Stromal cell of bone marrow (primary cell): ENCODE data around the gene STUM.

ENCODE experiments used
- DNase-seq: peaks from one replicate; pipeline ENCODE4 v3.0.0-alpha.2; 2012; ENCODE audit warnings: low read depth

The STUM gene

DNA sequence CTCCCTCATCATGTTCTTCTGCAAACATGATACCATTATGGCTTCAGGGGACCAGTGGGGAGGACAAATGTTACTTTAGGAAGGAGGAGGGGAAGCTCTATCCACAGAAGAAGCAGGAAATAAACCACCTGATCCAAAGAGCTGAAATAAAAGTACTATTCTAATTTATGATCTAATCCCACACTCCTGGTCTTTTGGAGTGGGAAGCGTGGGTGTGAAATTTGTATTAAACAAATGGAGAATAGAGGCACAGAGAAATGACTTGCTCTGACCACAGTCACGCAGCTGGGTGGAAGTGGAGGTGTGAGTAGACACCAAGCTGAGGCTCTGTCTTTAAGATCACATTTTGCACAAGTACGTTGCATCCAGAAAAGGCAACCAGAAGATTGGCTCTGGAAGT, 14.5 kb upstream of the STUM start:
- DNase-seq = no peak

DNA sequence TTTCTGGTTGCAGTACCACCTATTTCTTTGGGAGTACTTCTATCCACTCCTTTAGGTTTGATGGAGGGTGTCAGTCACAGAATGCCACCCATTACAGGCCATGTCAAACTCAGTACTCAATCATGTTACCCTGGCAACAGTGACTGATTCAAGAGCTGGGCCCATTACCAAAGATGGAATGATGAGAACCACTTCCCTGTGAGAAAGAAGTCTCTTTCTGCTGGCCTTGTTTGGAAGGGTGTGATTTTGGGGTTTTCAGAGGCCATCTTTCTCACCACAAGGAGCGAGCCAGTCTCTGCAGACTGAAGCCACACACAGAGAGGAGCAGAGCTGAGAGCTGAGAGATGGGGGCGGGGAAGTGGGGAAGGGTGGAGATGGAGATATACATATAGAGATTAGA, 13.9 kb upstream of the STUM start:
- DNase-seq = no peak

- no peak for DNase-seq
Observed at GRCh38 chr1:226535666-226536065, 12.9 kb upstream of the STUM start.

GRCh38 chr1:226541231-226541630, 7.3 kb upstream of the STUM start:
- no peak for DNase-seq

GRCh38 chr1:226541631-226542622, 6.6 kb upstream of the STUM start:
- no peak for DNase-seq

GRCh38 chr1:226542623-226543103, 5.9 kb upstream of the STUM start:
- DNase-seq = no peak

- no peak for DNase-seq
Observed at GRCh38 chr1:226545836-226546596, 2.5 kb upstream of the STUM start.

GRCh38 chr1:226546926-226547325, 1.6 kb upstream of the STUM start:
- DNase-seq = no peak

- peak; percentile 76 for DNase-seq
Observed at GRCh38 chr1:226547754-226548191, 791 bp upstream of the STUM start.

GRCh38 chr1:226549094-226549936, 751 bp downstream of the STUM start:
- no peak for DNase-seq

DNA sequence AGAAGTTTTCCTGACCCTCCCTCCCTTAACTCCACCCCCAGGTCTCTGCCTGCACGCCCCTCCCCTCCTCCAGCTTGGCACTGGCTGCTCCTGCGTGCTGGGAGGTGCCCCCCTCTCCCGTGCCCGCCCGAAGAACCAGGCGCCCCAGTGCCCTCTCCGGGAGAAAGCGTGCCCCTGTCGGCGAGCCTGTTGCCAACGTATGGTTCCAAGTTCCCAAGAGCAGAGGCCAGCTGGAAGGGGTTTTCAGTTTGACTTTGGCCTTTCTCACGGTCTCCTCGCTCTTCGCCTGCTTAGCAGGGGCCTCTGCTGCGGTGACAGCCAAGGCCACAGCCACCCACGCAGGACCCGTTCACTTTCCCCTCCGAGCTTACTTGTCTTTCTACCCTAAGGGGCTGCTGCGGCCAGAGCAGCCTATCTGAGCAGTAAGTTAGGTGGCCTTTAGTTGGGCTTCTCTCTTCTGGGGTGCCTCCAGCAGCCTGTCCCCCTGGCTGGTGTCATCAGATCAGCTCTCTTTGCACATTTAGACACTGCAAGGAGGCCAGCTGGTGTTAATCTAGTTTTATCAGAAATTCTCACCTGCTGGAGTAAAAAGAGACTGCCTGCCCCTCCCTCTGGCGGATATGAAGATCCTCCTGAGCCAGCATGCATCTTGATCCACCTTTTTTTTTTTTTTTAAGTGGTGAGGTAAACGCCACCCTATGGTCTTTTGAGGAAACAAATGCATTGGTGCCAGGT, 1.5 kb downstream of the STUM start:
- no peak for DNase-seq

- no peak for DNase-seq
Observed at GRCh38 chr1:226550672-226551041, 2.1 kb downstream of the STUM start.

DNA sequence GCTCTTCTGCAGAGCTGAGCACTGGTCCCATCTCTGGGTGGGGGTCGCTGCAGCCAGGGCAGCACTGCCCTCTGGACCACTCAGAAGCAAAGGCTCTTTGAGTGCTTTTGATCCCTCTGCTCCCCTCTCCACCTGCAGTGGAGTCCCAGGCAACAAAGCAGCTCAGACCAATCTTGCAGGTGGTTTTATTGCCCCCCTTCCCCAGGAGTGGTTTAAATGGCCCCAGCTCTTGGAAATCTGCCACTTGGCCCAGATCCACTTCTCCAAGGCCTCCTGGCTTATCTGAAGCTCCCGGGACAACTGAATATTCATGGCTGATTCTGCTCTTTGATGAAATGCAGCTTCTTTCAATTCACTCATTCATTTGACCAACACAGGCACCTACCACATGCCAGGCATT, 2.7 kb downstream of the STUM start:
- DNase-seq = no peak

- no peak for DNase-seq
Observed at GRCh38 chr1:226552061-226552460, 3.5 kb downstream of the STUM start.

- no peak for DNase-seq
Observed at GRCh38 chr1:226553266-226553923, 4.8 kb downstream of the STUM start.

DNA sequence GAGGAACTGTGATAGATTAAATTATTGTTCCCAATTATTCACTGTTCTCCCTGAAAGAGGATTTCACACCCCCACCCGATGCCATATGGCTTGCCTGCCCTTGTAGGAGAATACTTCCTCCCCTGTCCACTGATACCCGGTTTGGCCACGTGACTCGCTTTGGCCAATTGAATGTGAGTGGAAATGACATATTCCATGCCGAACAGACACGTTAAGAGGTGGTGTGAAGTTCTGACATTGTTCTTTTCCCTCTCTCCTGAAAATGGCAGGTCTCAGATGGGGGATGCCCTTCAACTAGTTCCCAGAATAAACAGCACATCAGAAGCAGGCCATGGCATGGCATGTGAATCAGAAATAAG, 5.3 kb downstream of the STUM start:
- DNase-seq = no peak

- no peak for DNase-seq
Observed at GRCh38 chr1:226555092-226555491, 6.5 kb downstream of the STUM start.

- no peak for DNase-seq
Observed at GRCh38 chr1:226557424-226557823, 8.9 kb downstream of the STUM start.

- no peak for DNase-seq
Observed at GRCh38 chr1:226558036-226558650, 9.6 kb downstream of the STUM start.

DNA sequence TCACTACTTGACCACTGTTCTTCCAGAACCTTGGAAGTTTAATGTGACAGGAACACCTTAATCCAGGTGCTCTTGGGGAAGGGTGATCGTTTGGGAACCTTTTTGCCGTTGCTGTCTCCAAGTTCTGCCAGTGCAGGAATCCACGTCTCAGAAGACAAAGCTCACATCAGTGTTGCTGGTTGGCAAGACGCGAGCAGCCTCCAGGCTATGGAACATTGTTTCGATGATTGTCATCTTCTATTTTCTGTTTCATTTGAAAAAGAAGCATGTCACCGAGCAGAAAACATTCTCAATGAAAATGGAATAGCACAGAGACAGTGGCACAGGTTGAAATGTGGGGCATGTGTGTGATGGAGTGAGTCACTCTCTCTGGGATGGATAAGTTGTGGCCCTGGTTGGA, 11.7 kb downstream of the STUM start:
- DNase-seq = no peak
